Measurements from ENCODE around the gene KCNMA1. TPM values are rescaled to one million over a fixed set of nuclear protein-coding genes. Genes with fewer than 3 reads are reported as not detected.
A peak's percentile ranks its signal among the peaks of the same experiment; 100 is the strongest.

The KCNMA1 gene
- total RNA-seq, 1 donor from 2014 or later, result 15.8 TPM

- DNase-seq (ENCODE audit: low read depth) (no peak), FAIRE-seq (no peak)
- TF ChIP-seq, protein P1, sequence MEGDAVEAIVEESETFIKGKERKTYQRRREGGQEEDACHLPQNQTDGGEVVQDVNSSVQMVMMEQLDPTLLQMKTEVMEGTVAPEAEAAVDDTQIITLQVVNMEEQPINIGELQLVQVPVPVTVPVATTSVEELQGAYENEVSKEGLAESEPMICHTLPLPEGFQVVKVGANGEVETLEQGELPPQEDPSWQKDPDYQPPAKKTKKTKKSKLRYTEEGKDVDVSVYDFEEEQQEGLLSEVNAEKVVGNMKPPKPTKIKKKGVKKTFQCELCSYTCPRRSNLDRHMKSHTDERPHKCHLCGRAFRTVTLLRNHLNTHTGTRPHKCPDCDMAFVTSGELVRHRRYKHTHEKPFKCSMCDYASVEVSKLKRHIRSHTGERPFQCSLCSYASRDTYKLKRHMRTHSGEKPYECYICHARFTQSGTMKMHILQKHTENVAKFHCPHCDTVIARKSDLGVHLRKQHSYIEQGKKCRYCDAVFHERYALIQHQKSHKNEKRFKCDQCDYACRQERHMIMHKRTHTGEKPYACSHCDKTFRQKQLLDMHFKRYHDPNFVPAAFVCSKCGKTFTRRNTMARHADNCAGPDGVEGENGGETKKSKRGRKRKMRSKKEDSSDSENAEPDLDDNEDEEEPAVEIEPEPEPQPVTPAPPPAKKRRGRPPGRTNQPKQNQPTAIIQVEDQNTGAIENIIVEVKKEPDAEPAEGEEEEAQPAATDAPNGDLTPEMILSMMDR (IDR thresholded peaks at IDR 0.05; ENCODE audit: insufficient read depth, low read length, severe bottlenecking), result no peak
- no peak overlapping the region for H3K4me3 ChIP-seq (ENCODE audit: low read depth, low read length)
- H3K27me3 ChIP-seq (ENCODE audit: control insufficient read depth, insufficient read depth, low read length), result no peaks in the 10 kb centered on the region
- H3K36me3 ChIP-seq (ENCODE audit: control insufficient read depth, insufficient read depth, low read length), result no peaks in the 10 kb centered on the region
Measured at GRCh38 chr10:76880931-76881330, 756.7 kb downstream of the KCNMA1 start.

- TF ChIP-seq, protein P1 (IDR thresholded peaks at IDR 0.05; ENCODE audit: insufficient read depth, low read length, severe bottlenecking), result no peak
- FAIRE-seq (no peak), DNase-seq (ENCODE audit: low read depth) (no peak)
- H3K36me3 ChIP-seq (ENCODE audit: control insufficient read depth, insufficient read depth, low read length), result no peaks in the 10 kb centered on the region
- no peaks in the 10 kb centered on the region for H3K27me3 ChIP-seq (ENCODE audit: control insufficient read depth, insufficient read depth, low read length)
- H3K4me3 ChIP-seq (ENCODE audit: low read depth, low read length), result no peak overlapping the region
Measured at GRCh38 chr10:76879116-76879913, 758.3 kb downstream of the KCNMA1 start.

DNA sequence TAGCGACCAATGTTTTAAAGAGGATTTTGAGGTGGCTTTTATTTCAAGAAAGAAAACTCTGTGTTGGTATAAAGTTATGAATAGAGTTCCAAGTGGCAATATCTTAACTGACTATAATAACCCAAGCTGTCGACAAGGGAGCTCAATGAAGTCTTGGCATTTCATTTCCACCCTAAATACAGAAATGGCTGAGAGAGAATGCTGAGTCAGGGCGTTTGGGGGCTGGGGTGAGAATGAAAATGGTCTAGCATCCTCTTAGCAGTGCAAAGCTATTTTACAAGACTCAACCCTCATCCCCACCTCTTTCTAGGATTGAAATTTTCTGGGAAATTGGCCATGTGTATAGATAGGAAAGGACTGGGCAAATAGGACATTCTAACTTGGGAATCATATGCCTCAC, 759.1 kb downstream of the KCNMA1 start:
- TF ChIP-seq, protein P1 (IDR thresholded peaks at IDR 0.05; ENCODE audit: insufficient read depth, low read length, severe bottlenecking), result no peak
- Histone ChIP-seq H3K4me3 (ENCODE audit: low read depth, low read length) (no peak overlapping the region), H3K36me3 (ENCODE audit: control insufficient read depth, insufficient read depth, low read length) (no peaks in the 10 kb centered on the region), H3K27me3 (ENCODE audit: control insufficient read depth, insufficient read depth, low read length) (no peaks in the 10 kb centered on the region)
- DNase-seq (ENCODE audit: low read depth), result no peak
- FAIRE-seq, result no peak

GRCh38 chr10:76874896-76875295, 762.7 kb downstream of the KCNMA1 start:
- Histone ChIP-seq H3K36me3 (ENCODE audit: control insufficient read depth, insufficient read depth, low read length) (no peaks in the 10 kb centered on the region), H3K4me3 (ENCODE audit: low read depth, low read length) (no peak overlapping the region), H3K27me3 (ENCODE audit: control insufficient read depth, insufficient read depth, low read length) (no peaks in the 10 kb centered on the region)
- TF ChIP-seq, protein P1 (IDR thresholded peaks at IDR 0.05; ENCODE audit: insufficient read depth, low read length, severe bottlenecking), result no peak
- FAIRE-seq (no peak), DNase-seq (ENCODE audit: low read depth) (peak; percentile 42)

GRCh38 chr10:76874176-76874575, 763.4 kb downstream of the KCNMA1 start:
- peak; percentile 60 for DNase-seq (ENCODE audit: low read depth)
- peak; percentile 60 for FAIRE-seq
- H3K36me3 ChIP-seq (ENCODE audit: control insufficient read depth, insufficient read depth, low read length), result no peaks in the 10 kb centered on the region
- no peak overlapping the region for H3K4me3 ChIP-seq (ENCODE audit: low read depth, low read length)
- H3K27me3 ChIP-seq (ENCODE audit: control insufficient read depth, insufficient read depth, low read length), result no peaks in the 10 kb centered on the region
- TF ChIP-seq, protein P1 (IDR thresholded peaks at IDR 0.05; ENCODE audit: insufficient read depth, low read length, severe bottlenecking), result no peak

All from bronchial epithelial cell (primary cell).